ENCODE data around the gene ALX1. TPM values are rescaled to one million over a fixed set of nuclear protein-coding genes. Genes with fewer than 3 reads are reported as not detected.

Gene ALX1
- total RNA-seq (2014; rRNA removed; shearing (Covaris generic)): 1.0 and 2.9 TPM in 2 replicates

GRCh38 chr12:85280165-85280983 is at the start of gene ALX1:
Gene ALX1 (plus strand): TSS chr12:85280220. CDS start chr12:85280262, 42 bp downstream.
- peak; percentile 69 for DNase-seq (ENCODE audit: low read depth)

GRCh38 chr12:85237327-85237726 is 42.7 kb upstream of the ALX1 start:
- no peak for DNase-seq (ENCODE audit: low read depth)

- DNase-seq (ENCODE audit: low read depth): no peak
Measured at GRCh38 chr12:85244561-85244960, 35.5 kb upstream of the ALX1 start.

GRCh38 chr12:85253853-85254252 is 26.2 kb upstream of the ALX1 start:
- peak; percentile 50 for DNase-seq (ENCODE audit: low read depth)

GRCh38 chr12:85257671-85258070 is 22.3 kb upstream of the ALX1 start:
- DNase-seq (ENCODE audit: low read depth): no peak

- no peak for DNase-seq (ENCODE audit: low read depth)
Measured at GRCh38 chr12:85260447-85260846, 19.6 kb upstream of the ALX1 start.

- DNase-seq (ENCODE audit: low read depth): no peak
Measured at GRCh38 chr12:85260896-85261295, 19.1 kb upstream of the ALX1 start.

GRCh38 chr12:85266356-85266755 is 13.7 kb upstream of the ALX1 start:
- DNase-seq (ENCODE audit: low read depth): no peak

GRCh38 chr12:85273381-85274314 is 6.4 kb upstream of the ALX1 start:
- no peak for DNase-seq (ENCODE audit: low read depth)

GRCh38 chr12:85274315-85274651 is 5.7 kb upstream of the ALX1 start:
- no peak for DNase-seq (ENCODE audit: low read depth)

GRCh38 chr12:85275374-85275773 is 4.6 kb upstream of the ALX1 start:
- no peak for DNase-seq (ENCODE audit: low read depth)

- DNase-seq (ENCODE audit: low read depth): no peak
Measured at GRCh38 chr12:85277191-85277590, 2.8 kb upstream of the ALX1 start.

GRCh38 chr12:85277900-85278597 is 2.0 kb upstream of the ALX1 start:
- no peak for DNase-seq (ENCODE audit: low read depth)

- DNase-seq (ENCODE audit: low read depth): no peak
Measured at GRCh38 chr12:85278598-85279448, 1.2 kb upstream of the ALX1 start.

GRCh38 chr12:85279449-85280164 is 413 bp upstream of the ALX1 start:
- no peak for DNase-seq (ENCODE audit: low read depth)

GRCh38 chr12:85280984-85281630 is 1.1 kb downstream of the ALX1 start:
- no peak for DNase-seq (ENCODE audit: low read depth)

- no peak for DNase-seq (ENCODE audit: low read depth)
Measured at GRCh38 chr12:85281636-85282312, 1.8 kb downstream of the ALX1 start.

GRCh38 chr12:85283560-85283959 is 3.5 kb downstream of the ALX1 start:
- DNase-seq (ENCODE audit: low read depth): no peak

GRCh38 chr12:85296362-85296761 is 16.3 kb downstream of the ALX1 start:
- DNase-seq (ENCODE audit: low read depth): no peak

Measured in Daoy (cell line).